HepG2 (cell line): Measurements from ENCODE around the gene FBXL4. TPM values are rescaled to one million over a fixed set of nuclear protein-coding genes. Genes with fewer than 3 reads are reported as not detected.
A peak's percentile ranks its signal among the peaks of the same experiment; 100 is the strongest.

ENCODE experiments used
- ASH2L ChIP-seq: fragments of 300-600, 200-600 bp; sonication (generic); IDR thresholded peaks from 2 replicates; pipeline ENCODE4 v1.7.0; 2017; ENCODE audit warnings: low read depth, mild to moderate bottlenecking, moderate library complexity, mixed read lengths, low read length; ENCODE audit not compliant: insufficient read length
- HIC2 ChIP-seq: sonication (generic); formaldehyde crosslinking; IDR thresholded peaks from 2 replicates; pipeline ENCODE4 v1.9.0; 2022; ENCODE audit warnings: low read depth, missing genetic modification reagents
- MED13 ChIP-seq: sonication (generic); formaldehyde crosslinking; IDR thresholded peaks from 2 replicates; pipeline ENCODE4 v1.5.0; 2020; ENCODE audit warnings: missing genetic modification reagents
- MLXIP ChIP-seq: sonication (generic); formaldehyde crosslinking; IDR thresholded peaks from 2 replicates; pipeline ENCODE4 v1.9.0; 2021; ENCODE audit warnings: missing genetic modification reagents, borderline replicate concordance
- PCBP1 ChIP-seq: fragments of 200-400 bp; formaldehyde crosslinking; IDR thresholded peaks from 2 replicates; pipeline ENCODE4 v1.6.1; 2017; ENCODE audit warnings: mild to moderate bottlenecking, low read depth, low read length, borderline replicate concordance
- ZFAT ChIP-seq: sonication (generic); formaldehyde crosslinking; conservative IDR thresholded peaks from 2 replicates; pipeline ENCODE4 v1.8.1; 2023; ENCODE audit warnings: missing genetic modification reagents, inconsistent platforms
- ZNF142 ChIP-seq: sonication (generic); formaldehyde crosslinking; IDR thresholded peaks from 2 replicates; pipeline ENCODE4 v1.4.0; 2020; ENCODE audit warnings: missing genetic modification reagents
- ZNF275 ChIP-seq: sonication (generic); formaldehyde crosslinking; IDR thresholded peaks from 2 replicates; pipeline ENCODE4 v1.8.0; 2022; ENCODE audit warnings: missing genetic modification reagents, mild to moderate bottlenecking, inconsistent platforms, borderline replicate concordance
- ZNF335 ChIP-seq: sonication (generic); formaldehyde crosslinking; IDR thresholded peaks from 2 replicates; pipeline ENCODE4 v1.4.0; 2020; ENCODE audit warnings: missing genetic modification reagents
- ZNF34 ChIP-seq: sonication (generic); formaldehyde crosslinking; IDR thresholded peaks from 2 replicates; pipeline ENCODE4 v1.4.0; 2020; ENCODE audit warnings: mild to moderate bottlenecking, missing genetic modification reagents, borderline replicate concordance
- ZNF629 ChIP-seq: sonication (generic); formaldehyde crosslinking; conservative IDR thresholded peaks from 2 replicates; pipeline ENCODE4 v1.5.0; 2020; ENCODE audit warnings: missing genetic modification reagents
- ZNF652 ChIP-seq: IDR thresholded peaks from 2 replicates; pipeline ENCODE4 v1.6.1; 2016; ENCODE audit warnings: low read depth, borderline replicate concordance
- ZNF720 ChIP-seq: sonication (generic); formaldehyde crosslinking; IDR thresholded peaks from 2 replicates; pipeline ENCODE4 v1.4.0; 2020; ENCODE audit warnings: missing genetic modification reagents
- ZNF75D ChIP-seq: sonication (generic); formaldehyde crosslinking; IDR thresholded peaks from 2 replicates; pipeline ENCODE4 v1.8.1; 2023; ENCODE audit warnings: missing genetic modification reagents, mild to moderate bottlenecking, borderline replicate concordance
- polyA plus RNA-seq, 8 experiments: library from polyadenylated mRNA; depleted of rRNA in 3 of 8; stranded (reverse) in 7 of 8; unstranded in 1 of 8; fragments of >200 nt; fragmentation: Illumina TruSeq in 4 of 8; extraction: Trizol in 4 of 8; gene quantifications; 2 replicates each; pipeline versions ENCODE4 v1.2.1 to v1.2.3, GENCODE V29; 2011 to 2016; ENCODE audit warnings: low read depth in 4 of 8, missing spikeins in 1 of 8, mixed read lengths in 1 of 8; ENCODE audit not compliant: insufficient read depth in 1 of 8
- total RNA-seq, 5 experiments: library from RNA; depleted of rRNA; stranded (reverse); fragments of >200 nt; fragmentation: Illumina TruSeq; extraction: Trizol; gene quantifications; 2 replicates each; pipeline ENCODE4 v1.2.3, GENCODE V29; 2016; ENCODE audit warnings: low read depth in 1 of 5

Gene FBXL4
- total and polyA plus RNA-seq, 2 of the 13 experiments (the other 11 are each of a cell fraction or from before 2014, with no cell fraction given): 13.2 to 17.6 TPM

- TF ChIP-seq ZNF275 (0 out of 2 replicates have a peak, but pooled peaks have one; percentile 66), ZNF34 (no peak), ZNF629 (CRISPR knock-in tag) (no peak), ZNF652 (no peak), MLXIP (0 out of 2 replicates have a peak, but pooled peaks have one; percentile 79), MED13 (CRISPR knock-in tag) (no peak), ZNF335 (CRISPR knock-in tag) (0 out of 2 replicates have a peak, but pooled peaks have one; percentile 11), ZNF720 (CRISPR knock-in tag) (no peak), ASH2L (peak; percentile 52), PCBP1 (no peak), ZNF75D (CRISPR knock-in tag) (no peak), ZNF142 (CRISPR knock-in tag) (0 out of 2 replicates have a peak, but pooled peaks have one; percentile 64), HIC2 (CRISPR knock-in tag) (peak; percentile 26; the same call in 1 of the 2 replicates), ZFAT (CRISPR knock-in tag) (0 out of 2 replicates have a peak, but pooled peaks have one; percentile 59)
These were observed 801 bp downstream of the FBXL4 start (continued) for GRCh38 chr6:98946879-98947410.
